ENCODE data around the gene MAST2.

- TF ChIP-seq ZFX (IDR thresholded peaks at IDR 0.05) (no peak), CTCF (conservative IDR thresholded peaks at IDR 0.05) (no peak)
These were observed 176.4 kb downstream of the MAST2 start for GRCh38 chr1:45979778-45980176.

All from C4-2B (cell line).